Measurements from ENCODE around the gene INPP5B.

GRCh38 chr1:37824001-37824400 is 122.9 kb downstream of the INPP5B start:
- TF ChIP-seq POLR2A (IDR thresholded peaks at IDR 0.05; ENCODE audit: low read length) (no peak), GATA1 (IDR thresholded peaks at IDR 0.05; ENCODE audit: low read depth, low read length) (no peak)

All from erythroblast (primary cell).